ENCODE results near the gene CEP126.

CEP126 gene, protein sequence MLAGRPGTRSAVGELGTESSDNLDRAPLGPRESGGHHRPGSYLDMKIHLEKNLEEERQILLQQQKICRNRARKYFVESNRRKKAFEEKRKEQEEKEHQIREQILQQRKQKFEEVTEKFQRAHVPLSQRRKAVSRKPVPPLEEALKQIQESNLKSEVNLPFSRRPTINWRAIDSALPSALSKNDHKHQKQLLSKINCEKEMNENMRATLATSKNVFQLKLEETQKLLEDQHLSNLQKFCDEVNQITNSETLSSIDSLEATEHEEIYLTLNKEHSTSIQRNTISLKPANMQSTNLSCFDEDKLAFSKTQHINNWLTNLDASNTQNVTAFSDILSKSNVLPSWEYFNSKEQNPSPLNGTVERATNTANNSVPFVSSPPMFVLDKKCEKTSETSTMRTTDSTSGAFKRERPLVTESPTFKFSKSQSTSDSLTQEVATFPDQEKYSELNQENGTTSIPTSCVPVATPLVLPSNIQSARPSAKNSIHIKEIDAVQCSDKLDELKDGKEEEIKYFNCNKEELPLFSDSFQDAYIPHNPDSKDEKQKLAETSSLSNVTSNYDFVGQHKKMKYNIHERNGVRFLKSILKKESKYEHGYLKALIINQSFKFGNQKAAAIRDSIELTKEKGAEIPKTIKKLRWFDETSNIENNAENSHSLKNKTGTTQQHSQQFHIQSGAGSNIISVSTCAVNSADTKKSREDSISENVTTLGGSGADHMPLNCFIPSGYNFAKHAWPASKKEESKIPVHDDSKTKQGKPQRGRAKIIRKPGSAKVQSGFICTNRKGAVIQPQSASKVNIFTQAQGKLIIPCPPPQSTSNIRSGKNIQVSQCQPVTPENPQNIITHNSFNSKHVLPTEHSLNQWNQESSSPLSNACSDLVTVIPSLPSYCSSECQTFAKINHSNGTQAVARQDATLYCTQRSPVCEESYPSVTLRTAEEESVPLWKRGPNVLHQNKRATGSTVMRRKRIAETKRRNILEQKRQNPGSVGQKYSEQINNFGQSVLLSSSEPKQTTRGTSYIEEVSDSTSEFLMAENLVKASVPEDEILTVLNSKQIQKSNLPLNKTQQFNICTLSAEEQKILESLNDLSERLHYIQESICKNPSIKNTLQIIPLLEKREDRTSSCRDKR

DNA sequence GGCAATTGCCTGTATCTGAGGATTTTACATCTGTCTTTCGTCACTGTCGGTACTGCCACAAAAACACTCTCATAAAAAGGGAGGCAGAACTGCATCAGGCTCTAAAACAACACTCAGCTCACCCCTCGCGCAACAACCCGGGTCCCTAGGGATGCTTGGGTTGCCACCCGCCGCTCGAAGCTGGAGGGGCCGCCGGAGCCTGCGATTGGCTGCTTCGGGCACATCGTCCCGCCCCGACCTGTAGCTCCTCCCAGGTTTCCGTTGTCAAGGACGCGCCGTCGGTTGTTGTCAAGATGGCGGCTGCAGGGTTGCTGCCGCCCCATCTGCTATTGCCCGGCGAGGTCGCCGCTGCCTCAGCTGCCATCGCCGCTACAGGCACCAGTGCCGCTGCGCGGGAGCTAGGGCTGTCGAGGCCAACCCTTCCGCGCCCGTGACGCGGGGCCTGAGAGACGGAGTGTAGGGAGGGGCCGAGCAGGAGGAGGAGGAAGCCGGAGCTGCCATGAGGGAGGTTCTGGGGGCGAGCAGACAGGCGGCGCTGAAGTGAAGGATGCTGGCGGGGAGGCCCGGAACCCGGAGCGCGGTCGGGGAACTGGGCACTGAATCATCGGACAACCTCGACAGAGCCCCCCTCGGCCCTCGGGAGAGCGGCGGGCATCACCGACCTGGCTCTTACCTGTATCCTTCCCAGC, at the start of gene CEP126:
TSS of gene CEP126 (plus strand) at position 273 of the 689 bp plus-strand sequence. CDS start at position 548, 275 bp downstream.
- TF ChIP-seq, protein P1, sequence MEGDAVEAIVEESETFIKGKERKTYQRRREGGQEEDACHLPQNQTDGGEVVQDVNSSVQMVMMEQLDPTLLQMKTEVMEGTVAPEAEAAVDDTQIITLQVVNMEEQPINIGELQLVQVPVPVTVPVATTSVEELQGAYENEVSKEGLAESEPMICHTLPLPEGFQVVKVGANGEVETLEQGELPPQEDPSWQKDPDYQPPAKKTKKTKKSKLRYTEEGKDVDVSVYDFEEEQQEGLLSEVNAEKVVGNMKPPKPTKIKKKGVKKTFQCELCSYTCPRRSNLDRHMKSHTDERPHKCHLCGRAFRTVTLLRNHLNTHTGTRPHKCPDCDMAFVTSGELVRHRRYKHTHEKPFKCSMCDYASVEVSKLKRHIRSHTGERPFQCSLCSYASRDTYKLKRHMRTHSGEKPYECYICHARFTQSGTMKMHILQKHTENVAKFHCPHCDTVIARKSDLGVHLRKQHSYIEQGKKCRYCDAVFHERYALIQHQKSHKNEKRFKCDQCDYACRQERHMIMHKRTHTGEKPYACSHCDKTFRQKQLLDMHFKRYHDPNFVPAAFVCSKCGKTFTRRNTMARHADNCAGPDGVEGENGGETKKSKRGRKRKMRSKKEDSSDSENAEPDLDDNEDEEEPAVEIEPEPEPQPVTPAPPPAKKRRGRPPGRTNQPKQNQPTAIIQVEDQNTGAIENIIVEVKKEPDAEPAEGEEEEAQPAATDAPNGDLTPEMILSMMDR (IDR thresholded peaks at IDR 0.05; ENCODE audit: insufficient read depth, low read depth, low read length, missing control alignments): peak; percentile 38
- DNase-seq (ENCODE audit: low read depth): peak; percentile 95
- H3K4me3 ChIP-seq (ENCODE audit: low read length): peak within 1 kb of the TSS; percentile 72

DNA sequence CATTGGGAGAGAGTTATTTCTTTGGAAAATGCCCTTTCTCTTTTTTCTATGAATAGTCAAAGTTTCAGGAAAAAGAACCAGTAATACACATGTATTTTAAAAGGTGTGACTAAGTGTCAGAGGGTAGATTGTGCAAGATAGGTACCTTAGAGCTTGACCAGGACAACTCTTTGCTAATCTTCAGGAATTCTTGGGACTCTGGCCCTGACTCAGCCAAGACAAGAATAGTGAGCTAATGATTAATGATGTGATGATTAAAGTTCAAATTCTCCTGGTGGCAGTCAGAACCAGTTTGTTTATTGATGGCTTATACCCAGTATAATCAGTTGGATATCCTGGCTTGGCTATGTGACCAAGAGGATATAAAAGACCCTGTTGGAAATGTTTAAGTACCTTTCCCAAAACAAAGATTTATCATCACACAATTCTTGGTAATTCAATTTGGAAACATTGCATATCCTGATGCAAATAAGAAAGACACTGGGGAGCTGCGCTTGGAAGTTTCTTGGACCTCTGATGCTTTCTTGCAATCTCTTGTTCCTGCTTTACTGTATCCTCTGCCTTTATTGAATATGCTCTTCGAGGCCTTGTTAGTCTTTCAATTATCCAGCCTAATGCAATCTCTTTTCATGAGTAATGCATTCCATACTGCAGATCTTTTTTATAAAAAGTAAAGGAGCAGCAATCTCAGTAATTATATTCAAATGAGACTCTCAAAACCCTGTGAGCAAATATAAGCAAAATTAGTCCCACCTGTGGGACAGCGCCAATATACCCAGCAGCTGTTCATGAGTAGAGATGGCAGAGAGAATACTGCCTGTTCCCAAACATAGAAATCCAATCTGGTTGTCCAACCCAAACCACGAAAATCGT, 48.0 kb upstream of the CEP126 start:
- TF ChIP-seq, protein P1 (IDR thresholded peaks at IDR 0.05; ENCODE audit: insufficient read depth, low read depth, low read length, missing control alignments): no peak
- H3K4me3 ChIP-seq (ENCODE audit: low read length): no peak overlapping the region
- peak; percentile 81 for DNase-seq (ENCODE audit: low read depth)

DNA sequence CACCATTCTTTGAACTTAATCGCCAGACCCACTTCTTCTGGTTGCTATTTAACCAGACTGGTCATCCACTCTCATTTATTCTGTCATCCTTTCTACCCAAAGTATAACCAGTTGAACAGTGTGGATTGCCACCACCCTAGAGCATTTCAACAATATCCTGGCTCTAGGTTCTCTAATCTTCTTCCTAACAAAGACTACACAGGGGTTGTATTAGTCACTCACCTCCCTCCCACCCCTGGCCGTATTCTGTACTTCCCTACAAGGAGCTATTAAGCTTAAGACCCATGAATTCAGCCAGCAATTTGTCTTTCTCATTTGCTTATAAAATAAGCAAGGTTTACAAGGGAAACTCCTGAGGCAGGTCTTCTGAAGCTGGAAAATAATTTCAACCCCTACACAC, 46.9 kb upstream of the CEP126 start:
- TF ChIP-seq, protein P1 (IDR thresholded peaks at IDR 0.05; ENCODE audit: insufficient read depth, low read depth, low read length, missing control alignments): no peak
- no peak overlapping the region for H3K4me3 ChIP-seq (ENCODE audit: low read length)
- no peak for DNase-seq (ENCODE audit: low read depth)

DNA sequence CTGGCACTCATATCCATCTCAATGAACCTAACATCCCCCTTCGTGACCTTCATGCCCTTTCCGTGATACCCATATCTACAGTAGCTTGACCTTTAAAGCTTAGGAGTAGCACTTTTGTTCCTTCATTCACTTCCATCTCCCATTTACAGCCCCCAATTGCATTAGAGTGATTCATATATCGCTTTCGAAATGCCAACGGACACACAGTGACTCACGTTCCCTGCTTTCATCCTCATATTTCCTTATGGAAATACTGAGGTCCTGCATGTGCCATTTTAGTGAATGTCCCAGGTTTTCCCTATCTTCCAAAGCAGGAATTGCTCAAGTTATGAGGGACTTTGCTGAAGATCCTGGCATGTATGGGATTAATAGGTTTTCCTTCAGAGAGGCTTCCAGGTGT, 44.3 kb upstream of the CEP126 start:
- peak; percentile 83 for DNase-seq (ENCODE audit: low read depth)
- no peak overlapping the region for H3K4me3 ChIP-seq (ENCODE audit: low read length)
- TF ChIP-seq, protein P1 (IDR thresholded peaks at IDR 0.05; ENCODE audit: insufficient read depth, low read depth, low read length, missing control alignments): no peak

DNA sequence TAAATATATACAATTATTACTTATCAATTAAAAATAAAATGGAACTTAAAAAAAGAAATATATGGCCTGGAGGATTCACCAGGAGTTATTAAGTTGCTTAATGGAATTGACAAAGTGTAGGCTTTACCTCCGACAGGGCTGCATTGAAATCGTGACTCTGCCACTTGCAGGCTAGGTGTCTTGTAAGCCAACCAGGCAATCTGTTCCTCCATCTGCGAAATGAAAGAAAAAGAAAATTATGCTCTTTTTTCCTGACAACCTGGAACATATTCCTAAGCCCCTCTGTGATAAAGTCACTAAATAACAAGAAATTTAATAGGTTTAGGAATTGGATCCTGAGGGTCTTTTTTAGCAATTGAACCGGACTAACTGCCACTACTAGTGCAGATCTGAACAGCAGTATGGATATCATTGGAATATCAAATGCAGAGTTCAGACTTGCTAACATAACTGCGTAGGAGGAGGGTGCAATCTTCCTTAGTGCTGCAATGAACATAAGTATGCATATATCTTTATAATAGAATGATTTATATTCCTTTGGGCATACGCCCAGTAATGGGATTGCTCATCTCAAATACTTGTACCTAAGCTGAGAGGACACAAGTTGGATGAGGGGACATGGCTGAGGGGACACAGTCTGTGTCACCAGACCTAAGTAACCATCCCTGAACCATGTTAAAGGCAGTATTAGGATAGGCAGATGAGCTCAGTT, 42.5 kb upstream of the CEP126 start:
- no peak for DNase-seq (ENCODE audit: low read depth)
- no peak overlapping the region for H3K4me3 ChIP-seq (ENCODE audit: low read length)
- TF ChIP-seq, protein P1 (IDR thresholded peaks at IDR 0.05; ENCODE audit: insufficient read depth, low read depth, low read length, missing control alignments): no peak

All from epithelial cell of esophagus (primary cell).